ENCODE data around the gene CAMSAP1.

The CAMSAP1 gene

DNA sequence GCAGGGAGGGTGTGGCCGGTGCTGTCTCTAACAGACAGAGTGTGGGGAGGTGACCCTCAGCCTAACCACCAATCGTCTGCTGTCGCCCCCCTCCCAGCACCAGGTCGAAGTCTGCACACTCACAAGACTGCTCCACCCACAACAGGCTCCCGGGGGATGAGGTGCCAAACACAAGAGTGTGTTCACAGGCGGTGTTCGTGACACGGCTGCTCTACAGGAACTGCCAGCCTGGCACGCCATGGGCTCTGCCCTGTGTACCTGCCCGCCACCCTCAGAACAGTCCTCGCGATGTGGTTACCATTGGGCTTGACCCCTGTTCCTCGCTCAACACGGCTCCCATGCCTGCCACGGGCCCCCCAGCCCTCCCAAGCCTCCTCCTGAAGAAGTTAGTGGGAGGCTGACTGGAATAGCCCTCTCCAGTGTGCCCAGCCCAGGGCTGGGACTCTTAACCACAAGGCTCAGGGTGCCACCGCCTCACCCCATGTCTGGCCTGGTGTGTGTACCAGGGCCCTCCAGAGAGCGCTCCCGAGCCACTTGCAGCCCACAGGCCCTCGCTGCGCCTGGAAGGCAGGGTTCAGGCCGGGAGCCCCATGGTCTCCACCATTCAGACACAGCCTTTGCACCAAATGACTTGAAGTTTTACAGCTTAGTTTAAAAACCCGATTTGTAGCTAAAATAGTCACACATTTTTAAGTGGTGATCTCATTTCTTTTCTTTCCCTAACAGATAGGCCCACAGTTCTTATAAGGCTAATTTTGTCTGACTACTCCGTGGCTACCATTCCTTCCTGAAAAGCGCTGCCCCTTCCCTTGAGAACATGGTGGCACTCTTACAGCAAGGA is 102.5 kb downstream of the CAMSAP1 start:
- Histone ChIP-seq H3K9me3 (ENCODE audit: control insufficient read depth, insufficient read depth, low read depth, low read length) (no peaks in the 10 kb centered on the region), H3K4me3 (ENCODE audit: low read depth, low read length) (no peak overlapping the region), H3K36me3 (ENCODE audit: control insufficient read depth in 2 of 2, insufficient read depth in 1 of 2, low read length in 2 of 2) (peaks cover 0 to 12% of the 10 kb centered on the region in 2 experiments; a peak in 1 of 3 replicates), H3K4me1 (ENCODE audit: control insufficient read depth, insufficient read depth, low read length) (no peaks in the 10 kb centered on the region), H3K27ac (ENCODE audit: extremely low read depth, low read depth, low read length) (no peak overlapping the region)
- CTCF ChIA-PET: interaction anchor here (0.6 kb wide), 2 partner anchors 136 to 148 kb away, joined by 3 read pairs; no protein-coding TSS in a partner anchor
- no peak for TF ChIP-seq ZNF473 (tag by site-specific recombination; IDR thresholded peaks at IDR 0.05)
- no peak for TF ChIP-seq ZBTB21 (tag by site-specific recombination; IDR thresholded peaks at IDR 0.05)
- TF ChIP-seq KLF8 (tag by site-specific recombination; IDR thresholded peaks at IDR 0.05): no peak
- no peak for TF ChIP-seq ZNF133 (tag by site-specific recombination; IDR thresholded peaks at IDR 0.05)
- TF ChIP-seq ZNF37A (tag by site-specific recombination; IDR thresholded peaks at IDR 0.05): no peak
- peak; percentile 6; the same call in 1 of the 2 replicates for TF ChIP-seq ZNF654 (tag by site-specific recombination; IDR thresholded peaks at IDR 0.05; ENCODE audit: low read depth)
- TF ChIP-seq, protein P1, sequence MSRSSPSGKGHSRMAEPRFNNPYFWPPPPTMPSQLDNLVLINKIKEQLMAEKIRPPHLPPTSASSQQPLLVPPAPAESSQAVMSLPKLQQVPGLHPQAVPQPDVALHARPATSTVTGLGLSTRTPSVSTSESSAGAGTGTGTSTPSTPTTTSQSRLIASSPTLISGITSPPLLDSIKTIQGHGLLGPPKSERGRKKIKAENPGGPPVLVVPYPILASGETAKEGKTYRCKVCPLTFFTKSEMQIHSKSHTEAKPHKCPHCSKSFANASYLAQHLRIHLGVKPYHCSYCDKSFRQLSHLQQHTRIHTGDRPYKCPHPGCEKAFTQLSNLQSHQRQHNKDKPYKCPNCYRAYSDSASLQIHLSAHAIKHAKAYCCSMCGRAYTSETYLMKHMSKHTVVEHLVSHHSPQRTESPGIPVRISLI (tag by site-specific recombination; IDR thresholded peaks at IDR 0.05): no peak
- no peak for TF ChIP-seq ZNF416 (tag by site-specific recombination; IDR thresholded peaks at IDR 0.05)
- POLR2A ChIA-PET: no interaction called here

DNA sequence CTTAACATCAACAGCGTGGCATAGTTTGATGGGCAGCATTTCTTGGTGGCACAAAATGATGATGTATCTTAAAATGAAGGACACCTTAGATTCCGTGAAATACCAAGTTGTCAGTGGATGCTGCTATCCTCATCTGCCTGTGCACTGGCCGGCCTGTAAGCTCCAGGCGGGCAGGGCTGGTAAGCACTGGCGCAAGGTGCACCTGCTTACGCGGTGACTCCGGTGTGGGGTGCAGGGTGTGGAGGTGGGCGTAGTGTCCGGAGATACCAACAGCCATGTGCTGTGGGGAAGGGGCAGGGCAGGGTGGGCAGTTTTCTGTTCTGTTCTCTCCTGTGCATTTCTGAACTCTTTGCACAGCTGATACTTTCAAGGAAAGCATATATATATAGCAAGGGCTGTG is 103.9 kb downstream of the CAMSAP1 start:
- H3K9me3 ChIP-seq (ENCODE audit: control insufficient read depth, insufficient read depth, low read depth, low read length): no peaks in the 10 kb centered on the region
- H3K4me3 ChIP-seq (ENCODE audit: low read depth, low read length): no peak overlapping the region
- H3K27ac ChIP-seq (ENCODE audit: extremely low read depth, low read depth, low read length): no peak overlapping the region
- H3K36me3 ChIP-seq (ENCODE audit: control insufficient read depth in 2 of 2, insufficient read depth in 1 of 2, low read length in 2 of 2): peaks cover 0 to 3% of the 10 kb centered on the region in 2 experiments; a peak in 1 of 3 replicates
- H3K4me1 ChIP-seq (ENCODE audit: control insufficient read depth, insufficient read depth, low read length): no peaks in the 10 kb centered on the region
- ChIA-PET CTCF (interaction anchor here (0.6 kb wide), 1 partner anchor 38 kb away, joined by 3 read pairs; no protein-coding TSS in a partner anchor), POLR2A (interaction anchor here (1.0 kb wide), 1 partner anchor 104 kb away, joined by 4 read pairs; the partner anchor contains the start of gene CAMSAP1)
- TF ChIP-seq MEIS1 (CRISPR knock-in tag; IDR thresholded peaks at IDR 0.05; ENCODE audit: borderline replicate concordance) (no peak), ZNF510 (tag by site-specific recombination; IDR thresholded peaks at IDR 0.05; ENCODE audit: insufficient replicate concordance) (no peak)

DNA sequence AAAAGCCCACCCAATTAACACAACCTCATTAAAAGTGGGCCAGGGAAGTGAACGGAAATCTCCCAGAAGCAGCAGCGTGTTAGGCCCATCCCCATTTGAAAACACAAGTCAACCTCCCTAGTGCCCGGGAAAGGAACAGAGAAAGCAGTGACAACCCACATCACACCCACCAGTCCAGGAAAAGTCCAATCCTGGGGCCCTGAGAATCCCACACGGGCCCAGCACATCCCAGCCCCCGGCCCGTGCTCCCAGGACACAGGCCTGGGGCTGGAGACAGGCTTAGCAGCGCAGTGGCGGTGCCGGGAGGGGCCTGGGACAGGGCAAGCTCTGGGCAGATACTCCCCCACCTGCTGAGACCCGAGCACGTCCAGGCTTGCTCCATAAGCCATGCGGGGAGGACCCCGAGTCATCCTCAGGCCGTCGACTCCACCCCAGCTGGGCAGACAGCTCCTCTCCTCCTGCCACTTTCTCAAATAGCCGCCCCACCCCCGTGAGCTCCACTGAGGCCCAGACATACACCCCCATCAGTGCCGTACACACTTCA is 104.4 kb downstream of the CAMSAP1 start:
- Histone ChIP-seq H3K4me3 (ENCODE audit: low read depth, low read length) (no peak overlapping the region), H3K36me3 (ENCODE audit: control insufficient read depth in 2 of 2, insufficient read depth in 1 of 2, low read length in 2 of 2) (peaks cover 0 to 2% of the 10 kb centered on the region in 2 experiments; a peak in 1 of 3 replicates), H3K27ac (ENCODE audit: extremely low read depth, low read depth, low read length) (no peak overlapping the region), H3K4me1 (ENCODE audit: control insufficient read depth, insufficient read depth, low read length) (no peaks in the 10 kb centered on the region), H3K9me3 (ENCODE audit: control insufficient read depth, insufficient read depth, low read depth, low read length) (no peaks in the 10 kb centered on the region)
- TF ChIP-seq SP3 (tag by site-specific recombination; IDR thresholded peaks at IDR 0.05) (no peak), GLIS1 (tag by site-specific recombination; IDR thresholded peaks at IDR 0.05) (peak; percentile 23; the same call in 1 of the 2 replicates), EGR2 (tag by site-specific recombination; IDR thresholded peaks at IDR 0.05; ENCODE audit: low read depth) (peak; percentile 87), ZNF248 (tag by site-specific recombination; IDR thresholded peaks at IDR 0.05) (no peak), ZNF394 (tag by site-specific recombination; IDR thresholded peaks at IDR 0.05; ENCODE audit: borderline replicate concordance) (peak; percentile 55; the same call in 1 of the 2 replicates), ZBTB17 (tag by site-specific recombination; IDR thresholded peaks at IDR 0.05) (0 out of 2 replicates have a peak, but pooled peaks have one; percentile 13), ZFHX2 (tag by site-specific recombination; conservative IDR thresholded peaks at IDR 0.05) (peak; percentile 93), ZIC2 (tag by site-specific recombination; IDR thresholded peaks at IDR 0.05) (peak; percentile 52), KLF1 (tag by site-specific recombination; IDR thresholded peaks at IDR 0.05) (peak; percentile 63)
- TF ChIP-seq, protein P2, sequence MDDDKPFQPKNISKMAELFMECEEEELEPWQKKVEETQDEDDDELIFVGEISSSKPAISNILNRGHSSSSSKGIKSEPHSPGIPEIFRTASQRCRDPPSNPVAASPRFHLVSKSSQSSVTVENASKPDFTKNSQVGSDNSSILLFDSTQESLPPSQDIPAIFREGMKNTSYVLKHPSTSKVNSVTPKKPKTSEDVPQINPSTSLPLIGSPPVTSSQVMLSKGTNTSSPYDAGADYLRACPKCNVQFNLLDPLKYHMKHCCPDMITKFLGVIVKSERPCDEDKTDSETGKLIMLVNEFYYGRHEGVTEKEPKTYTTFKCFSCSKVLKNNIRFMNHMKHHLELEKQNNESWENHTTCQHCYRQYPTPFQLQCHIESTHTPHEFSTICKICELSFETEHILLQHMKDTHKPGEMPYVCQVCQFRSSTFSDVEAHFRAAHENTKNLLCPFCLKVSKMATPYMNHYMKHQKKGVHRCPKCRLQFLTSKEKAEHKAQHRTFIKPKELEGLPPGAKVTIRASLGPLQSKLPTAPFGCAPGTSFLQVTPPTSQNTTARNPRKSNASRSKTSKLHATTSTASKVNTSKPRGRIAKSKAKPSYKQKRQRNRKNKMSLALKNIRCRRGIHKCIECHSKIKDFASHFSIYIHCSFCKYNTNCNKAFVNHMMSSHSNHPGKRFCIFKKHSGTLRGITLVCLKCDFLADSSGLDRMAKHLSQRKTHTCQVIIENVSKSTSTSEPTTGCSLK (tag by site-specific recombination; IDR thresholded peaks at IDR 0.05): no peak
- TF ChIP-seq, protein P3, sequence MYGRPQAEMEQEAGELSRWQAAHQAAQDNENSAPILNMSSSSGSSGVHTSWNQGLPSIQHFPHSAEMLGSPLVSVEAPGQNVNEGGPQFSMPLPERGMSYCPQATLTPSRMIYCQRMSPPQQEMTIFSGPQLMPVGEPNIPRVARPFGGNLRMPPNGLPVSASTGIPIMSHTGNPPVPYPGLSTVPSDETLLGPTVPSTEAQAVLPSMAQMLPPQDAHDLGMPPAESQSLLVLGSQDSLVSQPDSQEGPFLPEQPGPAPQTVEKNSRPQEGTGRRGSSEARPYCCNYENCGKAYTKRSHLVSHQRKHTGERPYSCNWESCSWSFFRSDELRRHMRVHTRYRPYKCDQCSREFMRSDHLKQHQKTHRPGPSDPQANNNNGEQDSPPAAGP (tag by site-specific recombination; IDR thresholded peaks at IDR 0.05): 0 out of 2 replicates have a peak, but pooled peaks have one; percentile 19
- POLR2A ChIA-PET: no interaction called here
- CTCF ChIA-PET: interaction anchor here (0.6 to 1.2 kb wide), 2 partner anchors 38 to 109 kb away, joined by 3 read pairs; no protein-coding TSS in a partner anchor
